Hepatocyte (in vitro differentiated cells): ENCODE results near the gene SLC44A3.

ENCODE experiments used
- CTCF ChIP-seq: fragments of 200-600 bp; sonication (generic); IDR thresholded peaks from 2 replicates; pipeline ENCODE4 v1.5.1; 2016; ENCODE audit warnings: antibody characterized with exemption, mild to moderate bottlenecking; ENCODE audit not compliant: poor library complexity
- EZH2 ChIP-seq: fragments of 200-600 bp; sonication (generic); IDR thresholded peaks from 2 replicates; pipeline ENCODE4 v1.6.1; 2016; ENCODE audit warnings: antibody characterized with exemption, mild to moderate bottlenecking, borderline replicate concordance

- no peak for TF ChIP-seq EZH2
- no peak for TF ChIP-seq CTCF
These were observed 36.0 kb upstream of the SLC44A3 start for GRCh38 chr1:94784190-94784515.
